GM21619 (cell line): ENCODE measurements around the gene ALOX15B.
"Not testable (repeated sequence)": the region's sequence is repeated elsewhere in the genome, so short reads cannot be mapped to it uniquely, and the experiment has no call there.

Experiments used
- ATAC-seq: cut with Tn5 transposase; IDR thresholded peaks from one replicate; pipeline ENCODE4 v1.9.1; 2021; ENCODE audit not compliant: unreplicated experiment

ALOX15B gene

GRCh38 chr17:8013731-8014557 lies 24.9 kb upstream of the ALOX15B start:
- no peak for ATAC-seq

- ATAC-seq: no peak
Observed at GRCh38 chr17:8014558-8014850, 24.4 kb upstream of the ALOX15B start.

- no peak for ATAC-seq
Observed at GRCh38 chr17:8015236-8015956, 23.5 kb upstream of the ALOX15B start.

- no peak for ATAC-seq
Observed at GRCh38 chr17:8015957-8016631, 22.8 kb upstream of the ALOX15B start.

- no peak for ATAC-seq
Observed at GRCh38 chr17:8016632-8017424, 22.0 kb upstream of the ALOX15B start.

GRCh38 chr17:8018436-8018835 lies 20.4 kb upstream of the ALOX15B start:
- no peak for ATAC-seq

- ATAC-seq: no peak
Observed at GRCh38 chr17:8019166-8019565, 19.7 kb upstream of the ALOX15B start.

GRCh38 chr17:8019665-8020650 lies 18.9 kb upstream of the ALOX15B start:
- ATAC-seq: no peak

GRCh38 chr17:8020776-8021564 lies 17.9 kb upstream of the ALOX15B start:
- no peak for ATAC-seq

GRCh38 chr17:8021565-8022359 lies 17.1 kb upstream of the ALOX15B start:
- ATAC-seq: no peak

GRCh38 chr17:8022360-8023003 lies 16.4 kb upstream of the ALOX15B start:
- ATAC-seq: no peak

- not testable (repeated sequence) for ATAC-seq
Observed at GRCh38 chr17:8024161-8024560, 14.7 kb upstream of the ALOX15B start.

GRCh38 chr17:8025176-8025911 lies 13.5 kb upstream of the ALOX15B start:
- ATAC-seq: no peak

GRCh38 chr17:8029121-8029520 lies 9.7 kb upstream of the ALOX15B start:
- no peak for ATAC-seq

GRCh38 chr17:8031261-8031661 lies 7.6 kb upstream of the ALOX15B start:
- no peak for ATAC-seq

- ATAC-seq: no peak
Observed at GRCh38 chr17:8031950-8032349, 6.9 kb upstream of the ALOX15B start.

GRCh38 chr17:8032442-8032841 lies 6.4 kb upstream of the ALOX15B start:
- ATAC-seq: no peak
